Measurements from ENCODE around the gene XKR7. TPM values are rescaled to one million over a fixed set of nuclear protein-coding genes. Genes with fewer than 3 reads are reported as not detected.

XKR7 gene
- total and polyA plus RNA-seq, 4 donors: 0.13 TPM; not detected in 3

GRCh38 chr20:31936420-31936819, 31.5 kb upstream of the XKR7 start:
- intact Hi-C loops (cut with DNase I): no loop called here
- Histone ChIP-seq H3K4me1 (ENCODE audit: control insufficient read depth in 1 of 2, insufficient read depth in 2 of 2, low read length in 2 of 2) (no peaks in the 10 kb centered on the region), H3K36me3 (ENCODE audit: control insufficient read depth in 1 of 2, insufficient read depth in 2 of 2, low read length in 1 of 2) (no peaks in the 10 kb centered on the region), H3K9me3 (ENCODE audit: control insufficient read depth, low read length) (no peaks in the 10 kb centered on the region), H3K27ac (ENCODE audit: low read depth in 1 of 2, low read length in 2 of 2) (no peak overlapping the region), H3K27me3 (ENCODE audit: control insufficient read depth in 1 of 2, insufficient read depth in 2 of 2, low read length in 1 of 2) (no peaks in the 10 kb centered on the region), H3K4me3 (ENCODE audit: low read length in 2 of 2) (no peak overlapping the region)
- DNase-seq (no peak), ATAC-seq (ENCODE audit: low FRiP score) (no peak)
- 27 to 32% methylated on average over 4 of the region's 4 CpGs for WGBS, 2 donors

GRCh38 chr20:31937820-31938219, 30.1 kb upstream of the XKR7 start:
- 29 to 44% methylated on average over 1 of the region's 1 CpG for WGBS, 2 donors
- H3K9me3 ChIP-seq (ENCODE audit: control insufficient read depth, low read length): no peaks in the 10 kb centered on the region
- no peak overlapping the region for H3K27ac ChIP-seq (ENCODE audit: low read depth in 1 of 2, low read length in 2 of 2)
- H3K4me1 ChIP-seq (ENCODE audit: control insufficient read depth in 1 of 2, insufficient read depth in 2 of 2, low read length in 2 of 2): no peaks in the 10 kb centered on the region
- no peak for ATAC-seq (ENCODE audit: low FRiP score)
- DNase-seq: no peak
- H3K4me3 ChIP-seq (ENCODE audit: low read length in 2 of 2): no peak overlapping the region
- H3K27me3 ChIP-seq (ENCODE audit: control insufficient read depth in 1 of 2, insufficient read depth in 2 of 2, low read length in 1 of 2): no peaks in the 10 kb centered on the region
- H3K36me3 ChIP-seq (ENCODE audit: control insufficient read depth in 1 of 2, insufficient read depth in 2 of 2, low read length in 1 of 2): no peaks in the 10 kb centered on the region
- intact Hi-C loops (cut with DNase I): no loop called here

GRCh38 chr20:31939661-31940060, 28.3 kb upstream of the XKR7 start:
- Histone ChIP-seq H3K27me3 (ENCODE audit: control insufficient read depth in 1 of 2, insufficient read depth in 2 of 2, low read length in 1 of 2) (no peaks in the 10 kb centered on the region), H3K27ac (ENCODE audit: low read depth in 1 of 2, low read length in 2 of 2) (no peak overlapping the region), H3K9me3 (ENCODE audit: control insufficient read depth, low read length) (no peaks in the 10 kb centered on the region), H3K4me1 (ENCODE audit: control insufficient read depth in 1 of 2, insufficient read depth in 2 of 2, low read length in 2 of 2) (no peaks in the 10 kb centered on the region), H3K4me3 (ENCODE audit: low read length in 2 of 2) (no peak overlapping the region), H3K36me3 (ENCODE audit: control insufficient read depth in 1 of 2, insufficient read depth in 2 of 2, low read length in 1 of 2) (no peaks in the 10 kb centered on the region)
- 93 to 96% methylated on average over 2 of the region's 2 CpGs for WGBS, 2 donors
- DNase-seq (no peak), ATAC-seq (ENCODE audit: low FRiP score) (no peak)
- intact Hi-C loops (cut with DNase I): no loop called here

GRCh38 chr20:31943052-31943471, 24.9 kb upstream of the XKR7 start:
- intact Hi-C loops (cut with DNase I): no loop called here
- WGBS, 2 donors: 21 to 22% methylated on average over 2 of the region's 2 CpGs
- ATAC-seq (ENCODE audit: low FRiP score) (peak; percentile 49), DNase-seq (no peak)
- Histone ChIP-seq H3K9me3 (ENCODE audit: control insufficient read depth, low read length) (no peaks in the 10 kb centered on the region), H3K4me1 (ENCODE audit: control insufficient read depth in 1 of 2, insufficient read depth in 2 of 2, low read length in 2 of 2) (no peaks in the 10 kb centered on the region), H3K36me3 (ENCODE audit: control insufficient read depth in 1 of 2, insufficient read depth in 2 of 2, low read length in 1 of 2) (peaks cover 0 to 3% of the 10 kb centered on the region in 2 donors), H3K27me3 (ENCODE audit: control insufficient read depth in 1 of 2, insufficient read depth in 2 of 2, low read length in 1 of 2) (no peaks in the 10 kb centered on the region), H3K4me3 (ENCODE audit: low read length in 2 of 2) (no peak overlapping the region), H3K27ac (ENCODE audit: low read depth in 1 of 2, low read length in 2 of 2) (no peak overlapping the region)

GRCh38 chr20:31945319-31945718, 22.6 kb upstream of the XKR7 start:
- no peaks in the 10 kb centered on the region for H3K27me3 ChIP-seq (ENCODE audit: control insufficient read depth in 1 of 2, insufficient read depth in 2 of 2, low read length in 1 of 2)
- no peak overlapping the region for H3K27ac ChIP-seq (ENCODE audit: low read depth in 1 of 2, low read length in 2 of 2)
- intact Hi-C loops (cut with DNase I): no loop called here
- no peak overlapping the region for H3K4me3 ChIP-seq (ENCODE audit: low read length in 2 of 2)
- 80 to 84% methylated on average over 4 of the region's 4 CpGs for WGBS, 2 donors
- DNase-seq (no peak), ATAC-seq (ENCODE audit: low FRiP score) (no peak)
- no peaks in the 10 kb centered on the region for H3K9me3 ChIP-seq (ENCODE audit: control insufficient read depth, low read length)
- H3K36me3 ChIP-seq (ENCODE audit: control insufficient read depth in 1 of 2, insufficient read depth in 2 of 2, low read length in 1 of 2): peaks cover 2 to 3% of the 10 kb centered on the region in 2 donors
- H3K4me1 ChIP-seq (ENCODE audit: control insufficient read depth in 1 of 2, insufficient read depth in 2 of 2, low read length in 2 of 2): no peaks in the 10 kb centered on the region

GRCh38 chr20:31945785-31946184, 22.2 kb upstream of the XKR7 start:
- WGBS, 2 donors: 37 to 47% methylated on average over 6 of the region's 6 CpGs
- H3K9me3 ChIP-seq (ENCODE audit: control insufficient read depth, low read length): no peaks in the 10 kb centered on the region
- H3K36me3 ChIP-seq (ENCODE audit: control insufficient read depth in 1 of 2, insufficient read depth in 2 of 2, low read length in 1 of 2): peaks cover 2 to 3% of the 10 kb centered on the region in 2 donors
- no peaks in the 10 kb centered on the region for H3K4me1 ChIP-seq (ENCODE audit: control insufficient read depth in 1 of 2, insufficient read depth in 2 of 2, low read length in 2 of 2)
- H3K27me3 ChIP-seq (ENCODE audit: control insufficient read depth in 1 of 2, insufficient read depth in 2 of 2, low read length in 1 of 2): no peaks in the 10 kb centered on the region
- no peak overlapping the region for H3K4me3 ChIP-seq (ENCODE audit: low read length in 2 of 2)
- intact Hi-C loops (cut with DNase I): no loop called here
- ATAC-seq (ENCODE audit: low FRiP score) (no peak), DNase-seq (no peak)
- H3K27ac ChIP-seq (ENCODE audit: low read depth in 1 of 2, low read length in 2 of 2): no peak overlapping the region

GRCh38 chr20:31948008-31948407, 19.9 kb upstream of the XKR7 start:
- 97 to 98% methylated on average over 2 of the region's 2 CpGs for WGBS, 2 donors
- no peak for ATAC-seq (ENCODE audit: low FRiP score)
- Histone ChIP-seq H3K4me1 (ENCODE audit: control insufficient read depth in 1 of 2, insufficient read depth in 2 of 2, low read length in 2 of 2) (no peaks in the 10 kb centered on the region), H3K36me3 (ENCODE audit: control insufficient read depth in 1 of 2, insufficient read depth in 2 of 2, low read length in 1 of 2) (peaks cover 2 to 3% of the 10 kb centered on the region in 2 donors), H3K27me3 (ENCODE audit: control insufficient read depth in 1 of 2, insufficient read depth in 2 of 2, low read length in 1 of 2) (no peaks in the 10 kb centered on the region), H3K9me3 (ENCODE audit: control insufficient read depth, low read length) (no peaks in the 10 kb centered on the region), H3K27ac (ENCODE audit: low read depth in 1 of 2, low read length in 2 of 2) (no peak overlapping the region), H3K4me3 (ENCODE audit: low read length in 2 of 2) (no peak overlapping the region)
- intact Hi-C loops (cut with DNase I): no loop called here
- no peak for DNase-seq

GRCh38 chr20:31949877-31950646, 17.9 kb upstream of the XKR7 start:
- intact Hi-C loops (cut with DNase I): loop anchor here (5.0 to 10.0 kb wide), 3 partner anchors 68 to 98 kb away; no protein-coding TSS in a partner anchor
- Histone ChIP-seq H3K36me3 (ENCODE audit: control insufficient read depth in 1 of 2, insufficient read depth in 2 of 2, low read length in 1 of 2) (peaks cover 2 to 3% of the 10 kb centered on the region in 2 donors), H3K9me3 (ENCODE audit: control insufficient read depth, low read length) (no peaks in the 10 kb centered on the region), H3K4me1 (ENCODE audit: control insufficient read depth in 1 of 2, insufficient read depth in 2 of 2, low read length in 2 of 2) (no peaks in the 10 kb centered on the region), H3K4me3 (ENCODE audit: low read length in 2 of 2) (no peak overlapping the region), H3K27ac (ENCODE audit: low read depth in 1 of 2, low read length in 2 of 2) (no peak overlapping the region), H3K27me3 (ENCODE audit: control insufficient read depth in 1 of 2, insufficient read depth in 2 of 2, low read length in 1 of 2) (no peaks in the 10 kb centered on the region)
- no peak for DNase-seq
- WGBS, 2 donors: 78 to 80% methylated on average over 9 of the region's 9 CpGs
- no peak for ATAC-seq (ENCODE audit: low FRiP score)

GRCh38 chr20:31951203-31951529, 16.8 kb upstream of the XKR7 start:
- Histone ChIP-seq H3K27me3 (ENCODE audit: control insufficient read depth in 1 of 2, insufficient read depth in 2 of 2, low read length in 1 of 2) (no peaks in the 10 kb centered on the region), H3K27ac (ENCODE audit: low read depth in 1 of 2, low read length in 2 of 2) (no peak overlapping the region), H3K4me3 (ENCODE audit: low read length in 2 of 2) (peak overlapping the region; percentile 61 to 82), H3K9me3 (ENCODE audit: control insufficient read depth, low read length) (no peaks in the 10 kb centered on the region), H3K4me1 (ENCODE audit: control insufficient read depth in 1 of 2, insufficient read depth in 2 of 2, low read length in 2 of 2) (no peaks in the 10 kb centered on the region), H3K36me3 (ENCODE audit: control insufficient read depth in 1 of 2, insufficient read depth in 2 of 2, low read length in 1 of 2) (peaks cover 0 to 2% of the 10 kb centered on the region in 2 donors)
- WGBS, 2 donors: 7% methylated on average over 6 of the region's 6 CpGs
- ATAC-seq (ENCODE audit: low FRiP score) (no peak), DNase-seq (no peak)
- intact Hi-C loops (cut with DNase I): loop anchor here (5.0 to 10.0 kb wide), 3 partner anchors 69 to 99 kb away; no protein-coding TSS in a partner anchor
